ENCODE measurements around the gene CYP1B1. TPM values are rescaled to one million over a fixed set of nuclear protein-coding genes. Genes with fewer than 3 reads are reported as not detected.
A peak's percentile ranks its signal among the peaks of the same experiment; 100 is the strongest.

Gene CYP1B1
- total RNA-seq, 6 experiments from 2014 or later = 3.8 to 7.1 (median 6.4) TPM

- TF ChIP-seq CTCF (IDR thresholded peaks at IDR 0.05) (peak in 2 of 4 donors; percentile 16 to 22), POLR2A (IDR thresholded peaks at IDR 0.05) (no peak)
- peak overlapping the region in 2 of 3 donors; percentile 9 to 11 for H3K4me3 ChIP-seq
- intact Hi-C loops (cut with DNase I) = no loop called here
- H3K27ac ChIP-seq = no peak overlapping the region
- no peaks in the 10 kb centered on the region for H3K27me3 ChIP-seq
- H3K9me3 ChIP-seq = no peaks in the 10 kb centered on the region
- peak in 1 of 3 donors; percentile 30 for DNase-seq
- H3K36me3 ChIP-seq = no peaks in the 10 kb centered on the region
- 25% methylated on average over 29 of the region's 38 CpGs for WGBS (ENCODE audit: insufficient coverage, low coverage, low lambda C conversion rate, missing lambda C conversion rate)
- no peaks in the 10 kb centered on the region for H3K4me1 ChIP-seq
- ATAC-seq = peak; percentile 57 to 81 (median 70)
Measured at GRCh38 chr2:38037757-38038621, 38.0 kb downstream of the CYP1B1 start.

DNA sequence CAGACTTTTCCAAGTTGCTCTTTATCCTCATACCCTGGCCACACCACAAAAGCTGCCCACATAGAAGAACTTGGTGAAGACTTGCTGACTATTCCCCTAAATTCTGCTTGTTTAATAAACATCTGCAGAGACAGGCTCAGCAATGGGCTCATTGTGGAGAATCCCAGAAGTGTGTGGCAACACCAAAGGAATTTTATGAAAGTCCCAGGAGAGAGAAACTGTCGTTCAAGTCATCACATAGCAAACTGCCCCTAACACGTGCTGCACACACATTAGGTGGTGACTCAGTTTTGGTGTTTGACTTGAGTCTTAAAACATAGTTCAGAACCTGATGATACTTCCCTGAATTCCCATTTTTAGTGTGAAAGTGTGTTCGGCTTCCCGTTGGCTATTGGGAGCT is 38.6 kb downstream of the CYP1B1 start:
- ATAC-seq (no peak), DNase-seq (no peak)
- Histone ChIP-seq H3K36me3 (no peaks in the 10 kb centered on the region), H3K9me3 (no peaks in the 10 kb centered on the region), H3K4me3 (no peak overlapping the region), H3K27ac (no peak overlapping the region), H3K4me1 (no peaks in the 10 kb centered on the region), H3K27me3 (no peaks in the 10 kb centered on the region)
- no peak for TF ChIP-seq POLR2A (IDR thresholded peaks at IDR 0.05)
- TF ChIP-seq CTCF (IDR thresholded peaks at IDR 0.05) = no peak
- 81% methylated on average over 4 of the region's 4 CpGs for WGBS (ENCODE audit: insufficient coverage, low coverage, low lambda C conversion rate, missing lambda C conversion rate)
- intact Hi-C loops (cut with DNase I) = no loop called here

DNA sequence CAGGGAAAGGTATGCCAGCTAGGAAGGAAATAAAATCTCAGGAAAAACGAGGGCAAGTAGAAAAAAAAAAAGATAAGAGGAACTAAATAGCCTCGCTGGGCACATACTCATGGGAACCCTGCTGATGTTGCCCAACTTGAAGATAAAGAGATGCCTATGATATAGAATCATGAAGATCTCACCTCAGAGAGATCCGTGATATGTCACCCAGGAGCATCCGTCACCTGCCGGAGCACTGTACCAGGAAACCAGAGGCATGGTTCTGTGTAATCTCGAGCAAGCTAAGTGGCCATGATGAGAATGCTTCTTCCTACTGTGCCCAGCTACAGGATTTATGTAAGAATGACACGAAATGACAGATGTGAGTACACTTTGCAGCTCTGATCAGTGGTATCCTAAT is 40.0 kb downstream of the CYP1B1 start:
- no peaks in the 10 kb centered on the region for H3K9me3 ChIP-seq
- ATAC-seq (no peak), DNase-seq (no peak)
- H3K27me3 ChIP-seq = no peaks in the 10 kb centered on the region
- H3K27ac ChIP-seq = no peak overlapping the region
- no peak overlapping the region for H3K4me3 ChIP-seq
- intact Hi-C loops (cut with DNase I) = no loop called here
- no peak for TF ChIP-seq POLR2A (IDR thresholded peaks at IDR 0.05)
- no peak for TF ChIP-seq CTCF (IDR thresholded peaks at IDR 0.05)
- no peaks in the 10 kb centered on the region for H3K4me1 ChIP-seq
- 79% methylated on average over 6 of the region's 7 CpGs for WGBS (ENCODE audit: insufficient coverage, low coverage, low lambda C conversion rate, missing lambda C conversion rate)
- no peaks in the 10 kb centered on the region for H3K36me3 ChIP-seq

- Histone ChIP-seq H3K27me3 (no peaks in the 10 kb centered on the region), H3K4me1 (no peaks in the 10 kb centered on the region), H3K9me3 (no peaks in the 10 kb centered on the region), H3K27ac (no peak overlapping the region), H3K4me3 (no peak overlapping the region), H3K36me3 (no peaks in the 10 kb centered on the region)
- DNase-seq (no peak), ATAC-seq (no peak)
- TF ChIP-seq POLR2A (IDR thresholded peaks at IDR 0.05) (no peak), CTCF (IDR thresholded peaks at IDR 0.05) (no peak)
- WGBS (ENCODE audit: insufficient coverage, low coverage, low lambda C conversion rate, missing lambda C conversion rate) = 39% methylated on average over 2 of the region's 2 CpGs
- intact Hi-C loops (cut with DNase I) = no loop called here
Measured at GRCh38 chr2:38033646-38034045, 42.3 kb downstream of the CYP1B1 start.
